Cardiac septum (tissue), 1 donor: Measurements from ENCODE around the gene POLR3E. TPM values are rescaled to one million over a fixed set of nuclear protein-coding genes. Genes with fewer than 3 reads are reported as not detected.
"Not testable (repeated sequence)": the region's sequence is repeated elsewhere in the genome, so short reads cannot be mapped to it uniquely, and the experiment has no call there.

Source experiments
- DNase-seq: peaks from one replicate; pipeline ENCODE4 v3.0.0-alpha.2; 2020; ENCODE audit warnings: low spot score
- intact Hi-C: fragments of 100-400 bp; cut with DNase I; formaldehyde crosslinking; loops from one replicate; pipeline ENCODE4 v1.14.0; 2022
- total RNA-seq: library from RNA; stranded (reverse); fragmentation: NEBNext Ultra II Directional; extraction: Animal tissue kit (Norgen Biotek cat#: 25700); gene quantifications from one replicate; pipeline ENCODE4 v1.2.1, GENCODE V29; 2021
- donor health status: DM: no; HTN: no; CAD: no.

POLR3E gene
- total RNA-seq, 1 donor from 2014 or later, result 32.7 TPM

- peak; percentile 74 for DNase-seq
- intact Hi-C loops, result loop anchor here (10.0 kb wide), 1 partner anchor 89 kb away; no protein-coding TSS in a partner anchor
These were observed 28.6 kb downstream of the POLR3E start for GRCh38 chr16:22325598-22326368.

DNA sequence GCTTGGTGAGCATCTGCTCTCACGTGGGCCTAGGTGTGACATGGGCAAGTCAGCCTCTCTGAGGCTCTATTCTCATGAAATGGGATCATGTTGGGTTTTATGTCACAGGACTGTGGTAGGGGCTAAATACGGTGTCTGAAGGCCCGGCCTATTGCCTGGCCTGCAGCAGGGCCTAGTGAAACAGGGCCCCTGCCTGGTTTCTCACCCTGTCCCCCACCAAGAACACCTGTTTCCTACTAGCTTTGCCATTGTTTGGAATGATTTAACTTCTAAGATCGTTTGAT, 29.1 kb downstream of the POLR3E start:
- intact Hi-C loops, result loop anchor here (10.0 kb wide), 1 partner anchor 88 kb away; no protein-coding TSS in a partner anchor
- DNase-seq, result no peak

GRCh38 chr16:22326771-22327445, 29.7 kb downstream of the POLR3E start:
- peak; percentile 69 for DNase-seq
- intact Hi-C loops, result loop anchor here (10.0 kb wide), 1 partner anchor 88 kb away; no protein-coding TSS in a partner anchor

- intact Hi-C loops, result loop anchor here (10.0 kb wide), 1 partner anchor 87 kb away; no protein-coding TSS in a partner anchor
- peak; percentile 64 for DNase-seq
These were observed 30.2 kb downstream of the POLR3E start for GRCh38 chr16:22327446-22327775.

- intact Hi-C loops, result loop anchor here (10.0 kb wide), 1 partner anchor 87 kb away; no protein-coding TSS in a partner anchor
- no peak for DNase-seq
These were observed 31.0 kb downstream of the POLR3E start for GRCh38 chr16:22328081-22328725.

DNA sequence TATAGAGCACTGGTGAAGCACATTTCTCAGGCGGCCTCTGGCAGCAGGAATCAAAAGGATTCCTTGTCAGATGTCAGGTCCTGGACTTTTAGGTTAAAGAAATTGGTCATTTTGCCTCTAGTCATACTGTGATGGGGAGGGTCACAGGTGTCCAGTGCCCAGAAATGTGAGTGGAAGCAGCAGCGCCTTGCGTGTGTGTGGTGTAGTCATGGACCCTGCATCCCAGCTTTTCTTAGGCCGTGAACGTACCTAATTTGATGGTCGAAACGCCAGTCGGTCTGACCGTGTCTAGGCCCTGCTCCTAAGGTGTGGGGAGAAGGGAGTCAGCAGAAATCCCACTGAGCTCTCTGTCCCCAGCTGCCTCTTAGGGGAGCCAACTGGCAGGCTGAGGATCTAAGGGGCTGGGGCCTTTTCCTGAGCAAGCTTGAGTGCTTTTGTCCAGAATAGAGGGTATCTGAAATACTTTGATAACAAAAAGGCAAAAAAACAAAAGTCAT, 32.0 kb downstream of the POLR3E start:
- DNase-seq, result no peak
- intact Hi-C loops, result loop anchor here (10.0 kb wide), 1 partner anchor 86 kb away; no protein-coding TSS in a partner anchor

- no peak for DNase-seq
- intact Hi-C loops, result no loop called here
These were observed 33.1 kb downstream of the POLR3E start for GRCh38 chr16:22330326-22330725.

DNA sequence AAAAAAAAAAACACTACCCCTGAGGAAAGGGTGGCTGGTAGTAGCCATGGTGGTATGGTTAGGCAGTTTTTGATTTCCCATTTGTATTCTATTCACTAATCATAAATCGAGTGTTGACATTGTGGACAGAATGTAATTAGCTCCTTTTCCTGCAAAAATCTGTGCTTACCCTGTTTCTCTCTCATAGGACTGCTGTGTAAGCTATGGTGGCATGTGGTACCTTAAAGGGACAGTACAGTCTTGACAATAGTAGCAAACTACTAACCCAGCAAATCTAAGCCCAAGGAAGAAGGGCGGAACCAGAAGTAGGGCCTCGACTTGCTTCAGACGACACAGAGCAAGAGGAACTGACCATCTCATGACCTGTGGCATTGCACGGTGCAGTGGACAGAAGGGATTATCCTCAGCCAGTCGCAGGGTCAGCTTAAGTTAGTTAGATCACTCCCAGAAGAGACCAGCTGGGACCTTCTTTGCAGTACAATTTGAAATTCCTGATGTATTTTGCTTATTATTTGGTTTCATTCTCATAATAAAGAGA, 36.3 kb downstream of the POLR3E start:
- DNase-seq, result no peak
- intact Hi-C loops, result no loop called here

- no peak for DNase-seq
- intact Hi-C loops, result no loop called here
These were observed 38.5 kb downstream of the POLR3E start for GRCh38 chr16:22335668-22336246.

DNA sequence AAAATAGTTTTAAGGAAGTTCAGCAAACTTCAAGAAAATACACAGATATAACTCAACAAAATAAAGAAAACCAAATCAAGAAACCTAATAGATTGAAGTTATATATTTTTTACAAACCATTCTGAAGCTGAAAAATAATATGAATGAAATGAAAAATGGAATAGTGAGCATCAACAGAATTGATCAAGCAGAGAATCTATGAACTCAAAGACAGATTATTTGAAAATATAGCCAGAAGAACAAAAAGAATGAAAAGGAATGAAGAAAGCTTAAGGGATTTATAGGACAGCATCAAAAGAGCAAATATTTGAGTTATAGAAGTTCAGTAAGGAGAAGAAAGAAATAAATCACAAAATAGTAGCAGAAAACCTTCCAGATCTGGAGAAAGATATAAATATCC, 39.4 kb downstream of the POLR3E start:
- DNase-seq, result no peak
- intact Hi-C loops, result no loop called here

DNA sequence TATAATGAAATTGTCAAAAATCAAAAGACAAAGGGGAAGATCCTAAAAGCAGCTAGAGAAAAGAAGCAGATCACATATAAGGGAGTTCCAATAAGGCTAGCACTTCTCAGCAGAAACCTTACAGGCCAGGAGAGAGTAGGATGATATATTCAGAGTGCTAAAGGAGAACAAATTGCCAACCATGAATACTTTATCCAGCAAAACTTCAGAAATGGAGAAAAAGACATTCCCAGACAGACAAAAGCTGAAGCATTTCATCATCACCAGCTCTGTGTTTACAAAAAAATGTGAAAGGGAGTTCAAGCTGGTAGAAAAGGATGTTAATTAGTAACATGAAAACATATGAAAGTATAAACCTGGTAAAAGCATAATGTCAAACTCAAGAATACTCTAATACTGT, 39.8 kb downstream of the POLR3E start:
- no peak for DNase-seq
- intact Hi-C loops, result no loop called here

DNA sequence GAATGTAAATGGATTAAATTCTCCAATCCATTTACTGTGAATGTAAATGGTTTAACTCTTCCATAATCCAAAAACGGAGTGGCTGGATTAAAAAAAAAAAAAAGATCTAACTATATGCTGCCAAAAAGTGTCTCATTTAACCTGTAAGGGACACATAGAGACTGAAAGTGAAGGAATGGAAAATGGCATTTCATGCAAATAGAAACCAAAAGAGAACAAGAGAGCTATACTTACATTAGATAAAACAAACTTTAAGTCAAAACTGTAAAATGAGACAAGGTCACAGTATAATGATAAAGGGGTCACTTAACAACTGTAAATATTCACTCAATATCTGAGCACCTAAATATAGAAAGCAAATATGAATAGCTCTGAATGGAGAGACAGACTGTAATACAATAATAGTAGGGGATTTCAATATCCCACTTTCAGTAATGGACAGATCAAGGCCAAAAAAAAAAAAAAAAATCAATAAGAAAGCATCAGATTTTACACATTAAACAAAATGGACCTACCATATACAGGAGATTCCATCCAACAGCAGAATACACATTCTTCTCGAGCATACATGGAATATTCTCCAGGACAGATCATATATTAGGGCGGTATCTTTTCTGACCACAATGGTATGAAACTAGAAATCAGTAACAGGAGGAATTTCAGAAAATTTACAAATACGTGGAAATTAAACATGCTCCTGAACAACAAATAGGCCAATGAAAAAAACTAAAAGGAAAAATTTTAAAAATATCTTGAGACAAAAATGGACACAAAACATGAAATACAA, 40.8 kb downstream of the POLR3E start:
- intact Hi-C loops, result no loop called here
- no peak for DNase-seq

- no peak for DNase-seq
- intact Hi-C loops, result no loop called here
These were observed 43.7 kb downstream of the POLR3E start for GRCh38 chr16:22340945-22341344.

- no peak for DNase-seq
- intact Hi-C loops, result no loop called here
These were observed 44.9 kb downstream of the POLR3E start for GRCh38 chr16:22342082-22342481.

GRCh38 chr16:22346483-22346882, 49.3 kb downstream of the POLR3E start:
- intact Hi-C loops, result no loop called here

DNA sequence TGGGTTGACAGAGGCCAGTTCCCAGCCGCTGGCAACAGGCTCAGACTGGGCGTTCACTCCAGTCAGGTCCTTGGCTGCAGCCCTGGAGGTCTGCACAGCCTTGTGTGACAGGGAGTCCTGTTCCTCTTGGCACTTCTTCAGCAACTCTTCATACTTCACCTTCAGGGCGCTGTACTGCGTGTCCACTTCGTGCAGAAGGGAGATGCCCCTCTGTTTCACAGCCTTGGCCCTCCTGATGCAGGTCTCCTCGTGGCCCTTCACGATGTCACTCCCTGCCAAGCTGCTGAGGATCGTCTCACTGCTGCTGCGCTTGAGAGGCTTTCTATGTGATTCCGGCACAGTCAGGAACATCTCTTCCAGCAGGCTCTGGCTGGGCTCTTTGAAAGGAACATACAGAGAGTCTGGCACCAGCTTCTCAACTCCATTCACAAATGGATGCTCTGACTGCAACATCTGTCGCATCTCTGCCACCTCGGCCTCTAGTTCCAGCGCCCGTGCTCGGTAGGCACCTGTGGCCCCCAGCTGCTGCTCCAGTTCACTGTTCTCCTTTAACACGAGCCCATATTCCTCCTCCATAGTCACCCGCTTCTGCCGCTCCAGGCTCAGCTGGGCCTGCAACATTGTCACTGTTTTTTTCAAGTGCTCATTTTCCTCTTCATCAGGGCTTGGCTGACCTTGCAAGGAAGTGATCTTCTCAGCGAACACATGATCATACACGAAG, 50.1 kb downstream of the POLR3E start:
- no peak for DNase-seq
- intact Hi-C loops, result no loop called here

More at GRCh38 chr16:22346483-22346882, 49.3 kb downstream of the POLR3E start:
- no peak for DNase-seq

GRCh38 chr16:22348291-22348690, 51.1 kb downstream of the POLR3E start:
- intact Hi-C loops, result no loop called here
- DNase-seq, result no peak

GRCh38 chr16:22351017-22351416, 53.8 kb downstream of the POLR3E start:
- intact Hi-C loops, DNase-seq: not testable (repeated sequence)
